HFF-Myc (cell line): ENCODE results near the gene PADI2.
A peak's percentile ranks its signal among the peaks of the same experiment; 100 is the strongest.

ENCODE experiments used
- DNase-seq: peaks from one replicate; pipeline ENCODE4 v3.0.0-alpha.2; 2011; ENCODE audit warnings: low read depth; ENCODE audit errors: extremely low read depth
- H3K4me3 ChIP-seq: replicated peaks from 2 replicates; pipeline ENCODE4 v1.5.1; 2011; ENCODE audit warnings: low read depth, mild to moderate bottlenecking, control low read depth, low read length
- CTCF ChIP-seq: IDR thresholded peaks from 2 replicates; pipeline ENCODE4 v1.5.1; 2012; ENCODE audit warnings: mild to moderate bottlenecking, low read depth, low read length, control low read depth; ENCODE audit errors: missing control alignments

The PADI2 gene

GRCh38 chr1:17023573-17023972 lies 95.7 kb downstream of the PADI2 start:
- TF ChIP-seq CTCF: no peak
- no peak for DNase-seq
- H3K4me3 ChIP-seq: no peak overlapping the region

GRCh38 chr1:17023102-17023501 lies 96.1 kb downstream of the PADI2 start:
- no peak for TF ChIP-seq CTCF
- DNase-seq: no peak

GRCh38 chr1:17021896-17022295 lies 97.4 kb downstream of the PADI2 start:
- no peak overlapping the region for H3K4me3 ChIP-seq
- TF ChIP-seq CTCF: no peak
- DNase-seq: no peak

More at GRCh38 chr1:17023102-17023501, 96.1 kb downstream of the PADI2 start:
- no peak overlapping the region for H3K4me3 ChIP-seq

- no peak for TF ChIP-seq CTCF
- DNase-seq: peak; percentile 39
- H3K4me3 ChIP-seq: no peak overlapping the region
These were observed 98.7 kb downstream of the PADI2 start for GRCh38 chr1:17020502-17020901.

- H3K4me3 ChIP-seq: no peak overlapping the region
- DNase-seq: no peak
- TF ChIP-seq CTCF: no peak
These were observed 100.4 kb downstream of the PADI2 start for GRCh38 chr1:17018849-17019248.

- DNase-seq: no peak
- H3K4me3 ChIP-seq: no peak overlapping the region
- no peak for TF ChIP-seq CTCF
These were observed 101.8 kb downstream of the PADI2 start for GRCh38 chr1:17017435-17017834.
